Measurements from ENCODE around the gene IQCK.
A peak's percentile ranks its signal among the peaks of the same experiment; 100 is the strongest.
"Not testable (repeated sequence)": the region's sequence is repeated elsewhere in the genome, so short reads cannot be mapped to it uniquely, and the experiment has no call there.

IQCK gene, protein sequence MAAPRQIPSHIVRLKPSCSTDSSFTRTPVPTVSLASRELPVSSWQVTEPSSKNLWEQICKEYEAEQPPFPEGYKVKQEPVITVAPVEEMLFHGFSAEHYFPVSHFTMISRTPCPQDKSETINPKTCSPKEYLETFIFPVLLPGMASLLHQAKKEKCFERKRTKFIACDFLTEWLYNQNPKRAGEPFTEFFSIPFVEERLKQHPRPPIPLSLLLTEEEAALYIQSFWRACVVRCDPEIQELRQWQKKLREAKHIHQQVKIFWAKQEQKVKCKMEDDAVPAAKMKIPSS

DNA sequence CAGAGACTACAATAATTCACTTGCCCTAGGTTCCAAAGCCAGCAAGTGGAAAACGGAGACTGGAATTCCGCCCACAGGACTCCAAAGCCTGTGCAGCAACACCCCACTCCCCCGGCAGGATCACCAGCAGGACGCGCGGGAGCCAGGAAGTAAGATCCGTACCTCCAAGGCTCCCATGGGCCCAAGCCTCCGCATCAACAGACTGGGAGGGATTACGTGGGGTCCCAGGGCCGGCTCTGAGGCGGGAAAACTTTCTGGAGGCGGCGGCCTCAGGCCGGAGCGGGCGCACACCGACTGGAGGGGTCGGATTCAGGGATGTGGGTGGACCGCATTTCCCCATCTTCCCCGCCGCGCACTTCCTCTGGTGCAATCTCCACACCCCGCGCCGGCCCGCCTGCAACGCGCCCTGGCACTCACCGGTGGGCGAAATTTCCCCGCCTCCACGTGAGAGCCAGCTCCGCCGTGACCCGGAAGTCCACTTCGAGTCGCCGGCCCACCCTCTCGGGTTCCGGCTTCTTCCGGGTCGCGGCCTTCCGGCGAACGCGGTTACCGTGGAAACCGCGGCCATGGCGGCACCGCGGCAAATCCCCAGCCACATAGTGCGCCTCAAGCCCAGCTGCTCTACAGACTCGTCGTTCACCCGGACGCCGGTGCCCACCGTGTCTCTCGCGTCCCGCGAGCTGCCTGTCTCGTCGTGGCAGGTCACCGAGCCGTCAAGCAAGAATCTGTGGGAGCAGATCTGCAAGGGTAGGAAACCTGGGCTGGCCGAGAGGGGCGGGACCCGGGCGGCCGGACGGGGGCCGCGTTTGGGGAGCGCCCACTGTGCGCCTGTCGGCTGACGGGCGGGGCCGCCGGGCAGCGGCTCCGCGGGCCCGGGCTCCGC, at the start of gene IQCK, which contains the start of gene KNOP1:
Gene IQCK (plus strand): TSS at position 531 of the 883 bp plus-strand sequence. CDS start 36 bp downstream, at position 567.
Gene KNOP1 (minus strand): TSS at position 487 of the 883 bp plus-strand sequence. CDS start 3,192 bp downstream, outside the sequence.
- Histone ChIP-seq H3K9me3 (no peaks in the 10 kb centered on the region), H3K36me3 (no peaks in the 10 kb centered on the region), H3K4me1 (ENCODE audit: control insufficient read depth in 1 of 2, insufficient read depth in 1 of 2, low read depth in 1 of 2, low read length in 1 of 2) (peaks cover 11 to 18% of the 10 kb centered on the region in 2 experiments), H3K27ac (peak within 1 kb of the TSS; percentile 3), H3K27me3 (no peaks in the 10 kb centered on the region), H3K4me3 (ENCODE audit: low read depth in 1 of 2, low read length in 1 of 2) (peak within 1 kb of the TSS; percentile 88 to 89)
- TF ChIP-seq, protein P1, sequence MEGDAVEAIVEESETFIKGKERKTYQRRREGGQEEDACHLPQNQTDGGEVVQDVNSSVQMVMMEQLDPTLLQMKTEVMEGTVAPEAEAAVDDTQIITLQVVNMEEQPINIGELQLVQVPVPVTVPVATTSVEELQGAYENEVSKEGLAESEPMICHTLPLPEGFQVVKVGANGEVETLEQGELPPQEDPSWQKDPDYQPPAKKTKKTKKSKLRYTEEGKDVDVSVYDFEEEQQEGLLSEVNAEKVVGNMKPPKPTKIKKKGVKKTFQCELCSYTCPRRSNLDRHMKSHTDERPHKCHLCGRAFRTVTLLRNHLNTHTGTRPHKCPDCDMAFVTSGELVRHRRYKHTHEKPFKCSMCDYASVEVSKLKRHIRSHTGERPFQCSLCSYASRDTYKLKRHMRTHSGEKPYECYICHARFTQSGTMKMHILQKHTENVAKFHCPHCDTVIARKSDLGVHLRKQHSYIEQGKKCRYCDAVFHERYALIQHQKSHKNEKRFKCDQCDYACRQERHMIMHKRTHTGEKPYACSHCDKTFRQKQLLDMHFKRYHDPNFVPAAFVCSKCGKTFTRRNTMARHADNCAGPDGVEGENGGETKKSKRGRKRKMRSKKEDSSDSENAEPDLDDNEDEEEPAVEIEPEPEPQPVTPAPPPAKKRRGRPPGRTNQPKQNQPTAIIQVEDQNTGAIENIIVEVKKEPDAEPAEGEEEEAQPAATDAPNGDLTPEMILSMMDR (IDR thresholded peaks at IDR 0.05), result no peak

DNA sequence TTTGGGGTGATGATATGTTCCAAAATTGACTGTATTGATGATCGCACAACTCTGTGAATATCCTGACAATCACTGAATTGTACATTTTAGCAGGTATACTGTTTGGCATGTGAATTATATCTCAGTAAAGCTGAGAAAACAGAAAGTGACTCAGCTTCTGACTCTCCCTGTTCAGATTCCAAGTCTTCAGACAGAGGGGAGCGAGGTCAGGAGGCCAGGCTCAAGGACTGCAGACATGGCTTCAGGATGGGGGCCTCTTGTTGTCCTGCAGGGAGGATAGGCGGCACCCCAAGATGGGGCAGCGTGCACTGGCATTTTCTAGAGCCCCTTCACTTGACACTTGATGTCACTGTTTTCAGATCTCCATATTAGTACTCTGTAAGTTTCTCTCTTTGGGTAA, 45.7 kb upstream of the IQCK start:
- no peak overlapping the region for H3K27ac ChIP-seq
- H3K27me3 ChIP-seq, result no peaks in the 10 kb centered on the region
- TF ChIP-seq, protein P1 (IDR thresholded peaks at IDR 0.05), result no peak
- no peaks in the 10 kb centered on the region for H3K4me1 ChIP-seq (ENCODE audit: control insufficient read depth in 1 of 2, insufficient read depth in 1 of 2, low read depth in 1 of 2, low read length in 1 of 2)
- H3K4me3 ChIP-seq (ENCODE audit: low read depth in 1 of 2, low read length in 1 of 2), result no peak overlapping the region
- peaks cover 37% of the 10 kb centered on the region for H3K36me3 ChIP-seq
- no peaks in the 10 kb centered on the region for H3K9me3 ChIP-seq

DNA sequence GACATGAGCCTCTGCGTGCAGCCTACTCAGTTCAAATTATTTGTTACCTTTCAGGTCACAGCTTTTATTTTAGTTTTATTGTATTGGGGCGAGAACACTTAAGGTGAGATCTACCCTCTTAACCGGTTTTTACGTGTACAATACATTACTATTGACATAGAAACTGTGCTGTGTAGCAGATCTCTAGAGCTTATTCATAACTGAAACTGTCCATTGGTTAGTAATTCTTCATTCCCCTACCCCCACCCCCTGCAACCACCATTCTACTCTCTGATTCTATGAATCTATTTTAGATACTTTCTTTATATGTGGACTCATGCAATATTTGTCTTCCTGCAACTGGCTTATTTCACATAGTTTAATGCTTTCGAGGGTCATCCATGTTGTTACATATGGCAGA, 43.6 kb upstream of the IQCK start:
- H3K27ac ChIP-seq, result no peak overlapping the region
- H3K4me3 ChIP-seq (ENCODE audit: low read depth in 1 of 2, low read length in 1 of 2), result no peak overlapping the region
- H3K4me1 ChIP-seq (ENCODE audit: control insufficient read depth in 1 of 2, insufficient read depth in 1 of 2, low read depth in 1 of 2, low read length in 1 of 2), result no peaks in the 10 kb centered on the region
- no peaks in the 10 kb centered on the region for H3K9me3 ChIP-seq
- TF ChIP-seq, protein P1 (IDR thresholded peaks at IDR 0.05), result no peak
- H3K36me3 ChIP-seq, result peaks cover 44% of the 10 kb centered on the region
- H3K27me3 ChIP-seq, result no peaks in the 10 kb centered on the region

DNA sequence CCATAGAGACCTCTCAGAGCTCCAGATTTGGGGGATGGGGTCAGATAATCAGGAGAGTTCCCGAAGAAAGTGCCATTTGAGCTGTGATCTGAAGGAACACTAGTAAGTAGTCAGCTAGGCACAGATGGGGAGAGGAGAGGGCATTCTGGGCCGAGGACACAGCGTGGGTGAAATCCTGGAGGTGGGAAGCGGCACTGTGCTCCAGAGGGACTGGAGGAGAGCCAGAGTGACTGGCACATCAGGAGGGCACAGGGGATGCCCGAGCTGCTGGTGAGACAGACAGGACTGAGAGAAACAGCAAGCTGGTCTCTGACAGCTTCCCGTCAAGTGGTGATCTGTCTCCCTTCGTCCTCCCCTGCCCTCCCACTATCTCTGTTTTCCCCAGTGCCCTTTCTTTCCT, 40.7 kb upstream of the IQCK start:
- peaks cover 29% of the 10 kb centered on the region for H3K36me3 ChIP-seq
- no peaks in the 10 kb centered on the region for H3K9me3 ChIP-seq
- H3K4me1 ChIP-seq (ENCODE audit: control insufficient read depth in 1 of 2, insufficient read depth in 1 of 2, low read depth in 1 of 2, low read length in 1 of 2), result no peaks in the 10 kb centered on the region
- H3K27me3 ChIP-seq, result no peaks in the 10 kb centered on the region
- H3K4me3 ChIP-seq (ENCODE audit: low read depth in 1 of 2, low read length in 1 of 2), result no peak overlapping the region
- H3K27ac ChIP-seq, result no peak overlapping the region
- TF ChIP-seq, protein P1 (IDR thresholded peaks at IDR 0.05), result no peak

DNA sequence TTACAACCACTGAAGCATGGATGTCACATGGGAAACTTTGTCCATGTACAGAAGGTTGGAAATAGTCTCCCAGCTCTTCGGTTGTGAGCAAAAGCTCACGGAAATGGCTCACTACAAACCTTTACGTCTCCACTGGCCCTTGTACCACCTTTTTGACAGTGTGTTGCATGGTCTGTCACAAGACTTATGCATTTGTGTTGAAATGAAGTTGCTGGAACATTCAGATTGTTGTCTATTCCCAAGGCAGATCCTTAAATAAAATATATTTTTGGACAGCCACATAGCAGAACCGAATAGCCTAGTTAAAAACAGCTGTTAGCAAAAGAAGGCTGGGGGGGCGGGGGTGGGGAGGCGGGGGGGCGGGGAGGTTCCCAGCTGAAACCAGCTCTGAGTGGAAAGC, 39.3 kb upstream of the IQCK start:
- Histone ChIP-seq H3K27ac (no peak overlapping the region), H3K4me1 (ENCODE audit: control insufficient read depth in 1 of 2, insufficient read depth in 1 of 2, low read depth in 1 of 2, low read length in 1 of 2) (no peaks in the 10 kb centered on the region), H3K27me3 (no peaks in the 10 kb centered on the region), H3K9me3 (no peaks in the 10 kb centered on the region), H3K4me3 (ENCODE audit: low read depth in 1 of 2, low read length in 1 of 2) (no peak overlapping the region), H3K36me3 (peaks cover 40% of the 10 kb centered on the region)
- TF ChIP-seq, protein P1 (IDR thresholded peaks at IDR 0.05), result no peak

DNA sequence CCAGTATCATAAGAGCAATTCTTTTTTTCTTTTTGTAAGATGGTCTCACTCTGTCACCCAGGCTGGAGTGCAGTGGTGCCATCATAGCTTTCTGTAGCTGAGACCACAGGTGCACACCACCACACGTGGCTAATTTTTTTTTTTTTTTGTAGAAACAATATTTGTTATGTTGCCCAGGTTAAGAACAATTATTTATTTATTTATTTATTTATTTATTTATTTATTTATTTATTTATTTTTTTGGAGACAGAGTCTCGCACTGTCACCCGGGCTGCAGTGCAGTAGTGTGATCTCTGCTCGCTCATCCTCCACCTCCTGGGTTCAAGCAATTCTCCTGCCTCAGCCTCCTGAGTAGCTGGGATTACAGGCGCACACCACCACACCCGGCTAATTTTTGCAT, 38.8 kb upstream of the IQCK start:
- peaks cover 45% of the 10 kb centered on the region for H3K36me3 ChIP-seq

More for the DNA sequence above, 38.8 kb upstream of the IQCK start:
- not testable (repeated sequence) for H3K4me3 ChIP-seq (ENCODE audit: low read depth in 1 of 2, low read length in 1 of 2); H3K27me3 ChIP-seq; H3K9me3 ChIP-seq; H3K27ac ChIP-seq; H3K4me1 ChIP-seq (ENCODE audit: control insufficient read depth in 1 of 2, insufficient read depth in 1 of 2, low read depth in 1 of 2, low read length in 1 of 2)

Measured in neutrophil (primary cell).